CD4-positive, alpha-beta T cell treated with Interleukin-12 subunit alpha and Interleukin-12 subunit beta, for 1 hour (primary cell): ENCODE data around the gene ANO4.

Source experiments
- DNase-seq: peaks from one replicate; pipeline ENCODE4 v3.0.0-alpha.2; 2020

ANO4 gene

GRCh38 chr12:100995771-100996170, 201.2 kb downstream of the ANO4 start:
- DNase-seq, result no peak

GRCh38 chr12:101001669-101002068, 207.1 kb downstream of the ANO4 start:
- DNase-seq, result no peak

GRCh38 chr12:101002696-101003419, 208.3 kb downstream of the ANO4 start:
- no peak for DNase-seq

- no peak for DNase-seq
Measured at GRCh38 chr12:101004898-101005297, 210.3 kb downstream of the ANO4 start.

GRCh38 chr12:101009274-101009673, 214.7 kb downstream of the ANO4 start:
- DNase-seq, result no peak

- DNase-seq, result no peak
Measured at GRCh38 chr12:101010896-101011295, 216.3 kb downstream of the ANO4 start.

GRCh38 chr12:101013993-101014392, 219.4 kb downstream of the ANO4 start:
- no peak for DNase-seq

- DNase-seq, result no peak
Measured at GRCh38 chr12:101015044-101015443, 220.5 kb downstream of the ANO4 start.

GRCh38 chr12:101018540-101018939, 224.0 kb downstream of the ANO4 start:
- DNase-seq, result no peak

GRCh38 chr12:101019201-101019600, 224.6 kb downstream of the ANO4 start:
- DNase-seq, result no peak

GRCh38 chr12:101019667-101020066, 225.1 kb downstream of the ANO4 start:
- no peak for DNase-seq

GRCh38 chr12:101021442-101021841, 226.9 kb downstream of the ANO4 start:
- no peak for DNase-seq

GRCh38 chr12:101021911-101022388, 227.4 kb downstream of the ANO4 start:
- DNase-seq, result no peak

- no peak for DNase-seq
Measured at GRCh38 chr12:101027200-101027599, 232.6 kb downstream of the ANO4 start.

GRCh38 chr12:101027816-101028215, 233.2 kb downstream of the ANO4 start:
- no peak for DNase-seq

GRCh38 chr12:101038289-101038871, 243.8 kb downstream of the ANO4 start:
- DNase-seq, result no peak

- no peak for DNase-seq
Measured at GRCh38 chr12:101039848-101040531, 245.4 kb downstream of the ANO4 start.

GRCh38 chr12:101040936-101041335, 246.4 kb downstream of the ANO4 start:
- no peak for DNase-seq

GRCh38 chr12:101042211-101042610, 247.6 kb downstream of the ANO4 start:
- DNase-seq, result no peak

- no peak for DNase-seq
Measured at GRCh38 chr12:101044512-101045059, 250.0 kb downstream of the ANO4 start.

- no peak for DNase-seq
Measured at GRCh38 chr12:101045486-101046464, 251.2 kb downstream of the ANO4 start.

GRCh38 chr12:101047652-101048051, 253.1 kb downstream of the ANO4 start:
- DNase-seq, result no peak

GRCh38 chr12:101050631-101051030, 256.1 kb downstream of the ANO4 start:
- no peak for DNase-seq
